ENCODE results near the gene SLC25A15.
A peak's percentile ranks its signal among the peaks of the same experiment; 100 is the strongest.

SLC25A15 gene

DNA sequence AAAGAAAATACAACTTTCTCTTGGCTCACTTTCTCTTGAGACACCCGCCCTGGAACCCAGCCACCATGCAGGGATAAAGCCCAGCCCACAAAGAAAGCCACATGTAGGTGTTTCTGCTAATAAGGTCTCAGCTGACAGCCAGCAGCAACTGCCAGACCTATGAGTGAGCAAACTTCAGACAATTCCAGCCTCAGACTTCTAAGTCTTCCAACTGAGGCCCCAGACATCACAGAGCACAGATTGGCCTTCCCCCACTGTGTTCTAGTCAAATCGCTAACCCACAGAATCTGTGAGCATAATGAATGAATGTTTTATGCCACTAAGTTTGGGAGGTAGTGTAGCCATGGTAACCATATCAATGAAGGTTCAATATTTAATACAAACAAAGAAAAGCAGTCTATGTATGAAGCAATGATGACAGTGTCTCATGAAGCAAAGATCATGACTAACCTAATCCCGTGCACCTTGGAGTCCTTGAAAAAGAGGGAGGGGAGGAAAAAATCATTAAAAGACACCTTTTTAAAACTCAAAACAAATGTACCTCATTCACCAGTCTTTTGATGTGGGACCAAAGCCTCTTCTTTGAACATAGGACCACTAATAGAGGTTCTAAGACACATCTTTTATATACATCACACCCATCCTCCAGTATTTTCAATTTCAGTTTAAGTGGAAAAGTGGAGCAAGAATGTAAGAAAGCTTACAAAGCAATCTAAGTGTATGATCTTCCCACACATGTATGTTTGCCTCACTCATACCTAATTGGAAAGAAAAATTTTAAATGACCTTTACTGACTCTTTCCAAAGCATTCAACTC, 24.6 kb upstream of the SLC25A15 start:
- DNase-seq (ENCODE audit: low read depth), result no peak
- TF ChIP-seq, protein P1, sequence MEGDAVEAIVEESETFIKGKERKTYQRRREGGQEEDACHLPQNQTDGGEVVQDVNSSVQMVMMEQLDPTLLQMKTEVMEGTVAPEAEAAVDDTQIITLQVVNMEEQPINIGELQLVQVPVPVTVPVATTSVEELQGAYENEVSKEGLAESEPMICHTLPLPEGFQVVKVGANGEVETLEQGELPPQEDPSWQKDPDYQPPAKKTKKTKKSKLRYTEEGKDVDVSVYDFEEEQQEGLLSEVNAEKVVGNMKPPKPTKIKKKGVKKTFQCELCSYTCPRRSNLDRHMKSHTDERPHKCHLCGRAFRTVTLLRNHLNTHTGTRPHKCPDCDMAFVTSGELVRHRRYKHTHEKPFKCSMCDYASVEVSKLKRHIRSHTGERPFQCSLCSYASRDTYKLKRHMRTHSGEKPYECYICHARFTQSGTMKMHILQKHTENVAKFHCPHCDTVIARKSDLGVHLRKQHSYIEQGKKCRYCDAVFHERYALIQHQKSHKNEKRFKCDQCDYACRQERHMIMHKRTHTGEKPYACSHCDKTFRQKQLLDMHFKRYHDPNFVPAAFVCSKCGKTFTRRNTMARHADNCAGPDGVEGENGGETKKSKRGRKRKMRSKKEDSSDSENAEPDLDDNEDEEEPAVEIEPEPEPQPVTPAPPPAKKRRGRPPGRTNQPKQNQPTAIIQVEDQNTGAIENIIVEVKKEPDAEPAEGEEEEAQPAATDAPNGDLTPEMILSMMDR (IDR thresholded peaks at IDR 0.05; ENCODE audit: low read depth, low read length, missing control alignments), result no peak
- no peak overlapping the region for H3K4me3 ChIP-seq (ENCODE audit: low read depth, low read length)

DNA sequence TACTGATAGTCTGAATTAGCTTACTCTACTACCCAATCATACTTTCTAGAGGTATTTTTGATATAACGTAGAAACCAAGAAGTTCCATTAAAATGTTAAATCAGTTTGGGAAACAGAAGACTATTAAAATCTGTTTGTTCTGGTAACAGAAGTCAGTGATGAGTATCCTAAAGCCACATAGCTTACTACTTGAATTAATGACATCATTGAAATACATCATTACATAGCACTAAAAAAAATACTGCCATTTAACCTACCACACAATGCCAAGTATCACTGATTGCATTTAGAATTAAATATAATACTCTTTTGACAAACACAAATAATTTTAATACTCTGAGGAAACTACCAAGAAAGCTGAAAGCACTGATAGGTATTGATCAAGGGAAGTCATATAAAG, 23.8 kb upstream of the SLC25A15 start:
- no peak for DNase-seq (ENCODE audit: low read depth)
- no peak overlapping the region for H3K4me3 ChIP-seq (ENCODE audit: low read depth, low read length)
- TF ChIP-seq, protein P1 (IDR thresholded peaks at IDR 0.05; ENCODE audit: low read depth, low read length, missing control alignments), result no peak

DNA sequence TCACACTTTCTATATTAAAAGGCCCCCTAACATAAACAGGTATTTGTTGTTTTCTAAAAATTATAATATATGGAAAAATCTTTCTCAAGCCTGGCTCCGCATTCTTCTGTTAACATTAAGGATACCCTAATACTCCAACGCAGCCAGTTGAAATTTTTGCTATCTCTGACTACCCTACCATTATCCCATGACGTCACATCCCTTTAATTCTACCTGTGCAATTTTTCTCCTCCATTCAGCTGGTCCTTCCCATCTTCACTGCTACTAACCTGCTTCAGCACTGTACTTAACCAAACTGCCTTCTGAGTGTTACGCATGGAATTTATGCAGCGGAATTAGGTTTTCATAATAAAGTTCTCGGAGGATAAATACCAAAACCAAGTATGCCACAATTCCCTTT, 19.4 kb upstream of the SLC25A15 start:
- H3K4me3 ChIP-seq (ENCODE audit: low read depth, low read length), result peak overlapping the region; percentile 79
- TF ChIP-seq, protein P1 (IDR thresholded peaks at IDR 0.05; ENCODE audit: low read depth, low read length, missing control alignments), result no peak
- no peak for DNase-seq (ENCODE audit: low read depth)

DNA sequence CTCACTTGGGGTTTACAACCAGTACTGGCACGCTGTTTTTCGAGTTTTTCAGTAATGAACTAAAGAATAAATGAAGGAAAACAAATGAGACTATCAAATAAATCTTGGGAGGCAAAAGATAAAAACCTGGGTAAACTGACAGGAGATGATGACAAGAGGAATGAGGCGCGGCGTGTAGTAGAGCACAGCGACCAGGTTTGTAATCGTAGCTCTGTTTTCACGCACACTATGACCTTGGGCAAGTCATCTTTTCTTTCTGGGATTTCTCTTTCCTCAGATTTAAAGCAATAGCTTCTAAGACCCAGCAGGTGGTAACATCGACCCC, 18.8 kb upstream of the SLC25A15 start:
- DNase-seq (ENCODE audit: low read depth), result no peak
- TF ChIP-seq, protein P1 (IDR thresholded peaks at IDR 0.05; ENCODE audit: low read depth, low read length, missing control alignments), result no peak
- H3K4me3 ChIP-seq (ENCODE audit: low read depth, low read length), result peak overlapping the region; percentile 79

DNA sequence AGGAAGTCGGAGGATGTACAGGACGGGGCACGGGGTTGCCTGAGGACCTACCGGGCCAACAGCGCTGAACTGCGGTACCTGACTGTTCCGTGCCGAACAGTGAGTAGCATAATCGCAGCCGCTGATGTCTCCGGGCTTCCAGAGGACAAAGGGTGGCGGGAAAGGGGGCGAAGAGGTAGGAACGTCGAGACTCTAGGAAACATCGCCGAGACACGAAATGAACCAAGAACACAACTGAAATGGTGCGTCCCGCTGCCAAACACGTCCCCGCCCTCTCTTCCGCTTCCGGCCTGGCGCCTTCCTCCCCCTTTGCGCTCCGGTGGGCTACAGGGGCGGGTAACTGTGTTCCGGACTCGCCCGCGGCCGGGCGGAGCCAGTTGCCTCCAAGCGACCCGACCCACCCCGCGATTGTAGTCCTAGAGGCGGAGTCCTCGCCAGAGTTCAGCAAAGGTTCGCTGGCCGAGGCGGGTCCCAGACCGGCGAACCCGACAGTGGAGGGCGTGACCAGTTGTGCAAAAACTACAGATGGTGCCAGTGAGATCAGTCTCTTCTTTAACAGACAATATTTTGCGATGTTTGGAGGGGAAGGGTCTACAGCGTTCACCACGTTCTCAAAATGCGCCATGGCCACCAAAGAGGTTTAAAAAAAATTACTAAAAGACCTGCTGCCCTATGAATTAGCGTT, 18.3 kb upstream of the SLC25A15 start, which contains the start of gene MRPS31:
MRPS31 (minus strand) TSS at position 257 of the 685 bp plus-strand sequence; CDS start at position 203, 54 bp downstream.
- H3K4me3 ChIP-seq (ENCODE audit: low read depth, low read length), result peak within 1 kb of the TSS; percentile 79
- TF ChIP-seq, protein P1 (IDR thresholded peaks at IDR 0.05; ENCODE audit: low read depth, low read length, missing control alignments), result peak; percentile 11
- DNase-seq (ENCODE audit: low read depth), result peak; percentile 91

DNA sequence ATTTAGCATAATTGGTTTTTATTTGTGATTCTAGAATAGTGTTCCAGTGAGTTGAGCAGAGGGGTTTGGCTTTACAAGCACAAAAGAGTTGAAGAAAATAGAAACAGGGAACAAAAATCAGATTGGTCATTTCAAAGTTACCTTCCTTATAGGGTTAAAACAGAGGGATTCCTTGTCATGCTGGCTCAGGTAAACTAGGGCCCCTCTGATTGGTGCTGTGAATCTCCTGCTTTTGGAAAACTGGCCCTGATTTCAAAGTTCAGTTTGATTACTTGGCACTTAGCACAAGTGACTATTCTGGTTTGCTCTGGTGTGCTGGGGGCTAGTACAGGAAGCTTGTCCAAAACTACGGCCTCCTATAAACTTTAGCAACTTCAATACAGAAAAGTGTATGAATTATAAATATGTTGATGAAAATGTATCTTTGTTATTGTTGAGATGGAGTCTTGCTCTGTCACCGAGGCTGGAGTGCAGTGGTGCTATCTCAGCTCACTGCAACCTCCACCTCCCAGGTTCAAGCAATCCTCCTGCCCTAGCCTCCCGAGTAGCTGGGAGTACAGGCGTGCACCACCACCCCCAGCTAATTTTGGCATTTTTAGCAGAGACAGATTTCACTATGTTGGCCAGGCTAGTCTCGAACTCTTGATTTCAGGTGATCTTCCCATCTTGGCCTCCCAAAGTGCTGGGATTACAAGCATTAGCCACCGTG, 16.5 kb upstream of the SLC25A15 start:
- TF ChIP-seq, protein P1 (IDR thresholded peaks at IDR 0.05; ENCODE audit: low read depth, low read length, missing control alignments), result no peak
- no peak for DNase-seq (ENCODE audit: low read depth)
- no peak overlapping the region for H3K4me3 ChIP-seq (ENCODE audit: low read depth, low read length)

All from GM12864 (cell line).